GM18498 (cell line): ENCODE measurements around the gene KIRREL1.

Experiments used
- ATAC-seq: cut with Tn5 transposase; IDR thresholded peaks from one replicate; pipeline ENCODE4 v1.9.1; 2021; ENCODE audit warnings: mild to moderate bottlenecking, moderate library complexity; ENCODE audit not compliant: unreplicated experiment

The KIRREL1 gene

DNA sequence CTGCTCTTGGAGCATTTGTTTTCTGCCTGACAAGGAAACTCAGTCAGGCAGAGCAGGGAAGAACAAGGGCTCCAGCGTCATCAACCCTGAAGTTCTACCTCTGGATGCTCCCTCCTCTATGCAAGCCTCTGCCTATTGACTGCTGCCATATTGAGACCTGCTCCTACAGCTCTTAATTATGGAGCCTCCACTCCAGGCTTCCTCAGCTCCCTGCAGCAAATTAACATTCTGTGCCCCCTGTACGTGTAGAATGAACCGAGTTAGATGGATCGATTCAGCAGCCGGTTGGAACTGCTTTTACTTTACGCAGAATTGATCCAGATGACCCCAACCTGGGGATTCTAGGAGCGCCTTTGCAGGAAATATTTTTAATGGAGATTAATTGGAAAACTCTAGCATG lies 68.7 kb downstream of the KIRREL1 start:
- ATAC-seq: no peak

DNA sequence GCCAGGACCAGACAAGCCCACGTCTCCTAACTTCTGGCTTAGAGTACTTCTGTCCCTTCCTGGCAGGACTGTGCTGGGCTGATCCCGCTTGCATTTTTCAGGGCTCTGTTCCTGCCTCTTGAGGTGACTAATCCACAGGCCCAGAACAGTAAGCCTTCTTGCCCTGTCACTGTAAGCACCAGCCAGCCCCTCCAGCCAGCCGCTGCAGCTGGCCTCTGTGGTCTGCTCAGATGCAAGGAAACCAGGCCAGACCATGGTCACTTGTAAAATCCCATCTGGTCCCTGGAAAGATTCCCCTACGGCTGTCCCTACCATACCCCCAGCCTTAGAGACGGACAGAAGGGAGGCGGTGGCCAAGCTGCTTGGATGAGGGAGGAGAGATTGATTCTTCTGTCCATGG lies 74.2 kb downstream of the KIRREL1 start:
- no peak for ATAC-seq

DNA sequence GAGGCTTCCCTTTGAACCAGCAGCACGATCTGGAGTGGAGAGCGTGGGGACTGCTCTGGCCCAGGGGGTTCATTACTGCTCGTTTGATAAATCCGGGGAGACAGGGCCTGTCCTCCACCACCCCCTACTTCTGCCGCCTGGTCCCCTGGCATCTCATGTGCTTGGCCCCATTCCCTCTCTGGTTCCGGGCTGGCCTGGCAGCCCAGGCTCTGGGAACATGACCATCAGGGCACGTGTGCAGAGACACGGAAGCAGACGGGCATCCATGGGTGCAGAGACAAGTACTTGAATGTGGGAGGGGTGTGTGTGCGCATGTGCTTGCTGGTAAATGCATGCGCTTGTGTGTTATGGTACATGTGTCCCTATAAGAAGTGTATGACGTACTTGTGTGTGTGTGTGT lies 75.5 kb downstream of the KIRREL1 start:
- ATAC-seq: no peak

DNA sequence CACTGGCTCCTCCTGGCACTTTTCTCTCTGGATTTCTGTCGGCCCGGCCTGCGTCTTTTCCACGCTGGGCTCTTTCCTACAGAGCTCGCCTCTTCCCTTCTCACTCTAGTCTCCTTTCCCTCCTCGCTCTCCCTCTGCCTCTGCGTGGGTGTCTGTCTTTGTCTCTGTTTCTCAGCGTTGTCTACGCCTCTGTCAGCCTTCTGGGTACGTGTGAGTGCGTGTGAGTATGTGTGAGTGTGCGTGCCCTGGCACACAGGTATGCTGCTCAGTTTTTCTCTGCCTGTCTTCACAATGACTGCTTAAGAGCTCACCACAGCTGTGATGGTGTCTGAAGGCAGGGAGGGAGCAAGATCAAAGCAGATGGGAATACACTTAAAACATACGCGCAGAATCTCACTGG lies 77.7 kb downstream of the KIRREL1 start:
- no peak for ATAC-seq

DNA sequence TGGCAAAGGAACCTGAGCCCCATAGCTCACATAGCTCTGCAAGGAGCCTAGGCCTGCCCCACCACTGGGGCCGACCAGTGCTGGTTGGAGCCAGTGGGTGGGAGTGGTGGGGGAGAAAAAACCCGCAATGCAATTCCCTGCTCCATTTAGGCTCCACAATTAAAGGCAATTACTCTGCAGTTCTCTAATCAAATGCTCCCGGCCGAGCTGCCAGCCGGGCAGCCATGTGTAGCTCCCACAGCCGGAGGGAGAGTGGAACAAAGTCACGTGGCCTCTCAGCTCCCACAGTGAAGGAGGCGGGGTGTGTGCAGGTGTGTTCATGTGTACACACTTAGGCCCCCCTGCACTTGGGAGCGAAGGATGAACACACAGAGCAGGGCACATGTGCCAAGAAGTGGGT lies 81.6 kb downstream of the KIRREL1 start:
- ATAC-seq: no peak

DNA sequence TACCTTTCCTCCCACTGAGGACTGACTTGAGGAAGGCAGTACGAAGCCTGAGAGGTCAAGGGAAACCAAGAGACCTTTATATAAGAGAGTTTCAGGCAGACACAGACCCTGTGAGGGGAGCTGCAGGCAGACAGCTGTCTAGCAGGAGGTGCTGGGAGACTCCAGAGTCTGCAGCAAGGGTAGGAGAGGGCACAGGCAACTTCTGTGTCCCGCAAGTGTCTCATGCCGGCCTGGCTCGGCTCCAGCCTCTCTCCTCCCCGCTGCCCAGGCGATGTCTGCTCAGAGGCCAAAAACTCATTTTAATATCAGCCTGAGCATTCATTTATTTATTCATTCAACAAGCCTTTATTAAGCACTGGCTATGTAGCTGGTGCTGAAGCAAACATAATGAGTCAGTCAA lies 83.0 kb downstream of the KIRREL1 start:
- ATAC-seq: no peak

DNA sequence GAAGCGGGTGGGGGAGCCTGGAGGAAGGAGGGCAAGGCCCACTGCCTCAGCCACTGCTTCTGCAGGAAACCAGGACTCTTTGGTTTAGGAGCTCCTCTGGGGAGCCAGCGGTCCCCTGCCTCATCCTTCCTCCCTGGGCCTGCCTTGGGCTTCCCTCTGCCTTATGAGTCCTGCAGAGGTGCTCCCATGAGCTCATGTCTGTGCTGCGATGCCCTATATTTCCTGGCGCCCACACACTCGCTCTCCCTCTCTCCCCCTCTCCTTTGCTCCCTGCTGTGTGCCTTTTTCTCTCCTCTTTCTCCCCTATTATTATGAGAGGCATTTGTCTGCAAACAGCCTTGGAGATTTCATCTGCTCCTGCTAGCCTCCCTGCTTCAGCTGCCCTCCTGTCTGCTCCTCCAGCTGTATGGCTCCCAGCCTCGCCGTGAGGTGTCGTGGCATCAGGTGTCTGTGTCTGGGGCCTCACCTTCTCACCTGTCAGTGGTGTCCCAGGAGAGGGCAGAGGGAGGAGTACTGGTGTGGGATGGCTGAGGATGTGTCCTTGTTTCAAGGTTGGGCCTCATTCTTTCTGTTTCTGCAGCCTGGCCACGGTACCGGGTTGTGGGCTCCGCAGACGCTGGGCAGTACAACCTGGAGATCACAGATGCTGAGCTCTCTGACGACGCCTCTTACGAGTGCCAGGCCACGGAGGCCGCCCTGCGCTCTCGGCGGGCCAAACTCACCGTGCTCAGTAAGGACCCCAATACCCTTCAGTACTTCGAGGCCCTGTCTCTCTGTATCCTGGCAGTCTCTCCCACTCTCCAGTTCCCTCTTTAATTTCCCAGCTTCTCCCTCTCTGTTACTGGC lies 84.2 kb downstream of the KIRREL1 start:
- no peak for ATAC-seq

DNA sequence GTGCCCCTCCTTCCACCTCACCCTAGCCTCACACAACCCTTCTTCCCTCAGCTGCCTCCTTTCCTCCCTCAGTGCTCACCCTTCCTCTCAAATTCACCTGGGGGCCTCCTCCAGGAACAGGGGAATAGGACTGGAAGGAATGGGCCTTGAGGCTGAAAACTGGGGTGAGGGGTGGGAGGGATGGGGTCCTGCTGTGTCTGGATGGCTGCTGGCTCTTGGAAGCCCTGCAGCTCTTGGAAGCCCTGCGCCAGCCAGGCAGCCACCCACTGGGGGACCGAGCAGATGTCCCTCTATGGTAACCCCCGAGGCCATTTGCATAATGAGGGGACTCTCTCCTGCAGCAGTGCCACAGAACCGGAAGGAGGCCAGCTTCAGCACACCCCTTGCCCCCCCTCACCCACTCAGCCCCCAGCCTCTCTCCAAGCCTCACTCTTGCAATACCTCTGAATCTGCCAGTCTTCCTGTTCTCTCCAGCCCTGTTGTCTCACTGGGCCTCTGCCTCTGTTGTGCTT lies 85.2 kb downstream of the KIRREL1 start:
- ATAC-seq: no peak

DNA sequence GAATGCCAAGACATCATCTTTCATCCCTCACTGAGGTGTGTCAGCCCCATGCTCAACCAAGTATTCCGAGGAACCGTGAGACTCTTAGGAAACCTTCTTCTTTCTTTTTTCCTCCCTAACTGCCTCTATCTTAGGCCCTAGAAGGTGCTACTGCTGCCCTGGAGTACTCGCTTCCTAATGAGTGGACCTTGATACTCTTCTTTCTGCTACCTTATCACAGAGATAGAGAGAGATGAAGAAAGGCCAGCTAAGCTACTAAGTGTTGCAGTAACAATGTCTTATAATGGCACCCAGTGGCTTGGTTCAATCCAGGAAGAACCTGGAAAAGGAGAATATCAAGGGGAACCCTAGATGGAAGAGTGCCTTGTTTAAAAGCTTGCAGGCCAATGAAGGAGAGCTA lies 86.6 kb downstream of the KIRREL1 start:
- no peak for ATAC-seq

DNA sequence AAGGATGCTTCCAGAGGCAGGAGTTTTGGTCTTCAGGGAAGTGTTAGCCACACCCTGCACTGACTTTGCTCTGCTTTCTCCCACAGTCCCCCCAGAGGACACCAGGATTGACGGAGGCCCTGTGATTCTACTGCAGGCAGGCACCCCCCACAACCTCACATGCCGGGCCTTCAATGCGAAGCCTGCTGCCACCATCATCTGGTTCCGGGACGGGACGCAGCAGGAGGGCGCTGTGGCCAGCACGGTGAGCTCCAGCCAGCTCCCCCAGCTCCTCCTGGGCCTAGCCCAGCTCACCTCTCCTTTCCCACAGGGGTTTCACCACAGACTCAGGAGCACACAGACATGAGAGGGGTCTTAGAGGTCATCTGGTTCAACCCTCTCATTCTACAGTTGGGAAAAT lies 90.9 kb downstream of the KIRREL1 start:
- no peak for ATAC-seq

DNA sequence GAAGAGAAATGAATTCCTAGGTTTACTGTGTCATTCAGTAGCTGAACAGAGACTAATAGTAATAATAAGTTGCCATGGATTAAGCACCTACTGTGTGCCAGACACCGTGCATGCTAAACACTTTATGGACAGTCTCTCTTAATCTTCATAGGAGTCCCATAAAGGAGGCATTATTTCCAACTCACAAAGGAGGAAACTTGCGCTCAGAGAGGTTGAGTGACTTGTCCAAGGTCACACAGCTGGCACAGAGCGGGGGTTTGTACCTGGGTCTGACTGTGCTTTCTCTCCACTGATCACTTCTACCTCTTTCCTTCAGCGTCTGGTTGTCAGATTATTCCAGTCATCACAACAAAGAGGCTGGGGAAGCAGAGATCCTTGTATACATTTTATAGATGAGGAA lies 91.3 kb downstream of the KIRREL1 start:
- no peak for ATAC-seq

DNA sequence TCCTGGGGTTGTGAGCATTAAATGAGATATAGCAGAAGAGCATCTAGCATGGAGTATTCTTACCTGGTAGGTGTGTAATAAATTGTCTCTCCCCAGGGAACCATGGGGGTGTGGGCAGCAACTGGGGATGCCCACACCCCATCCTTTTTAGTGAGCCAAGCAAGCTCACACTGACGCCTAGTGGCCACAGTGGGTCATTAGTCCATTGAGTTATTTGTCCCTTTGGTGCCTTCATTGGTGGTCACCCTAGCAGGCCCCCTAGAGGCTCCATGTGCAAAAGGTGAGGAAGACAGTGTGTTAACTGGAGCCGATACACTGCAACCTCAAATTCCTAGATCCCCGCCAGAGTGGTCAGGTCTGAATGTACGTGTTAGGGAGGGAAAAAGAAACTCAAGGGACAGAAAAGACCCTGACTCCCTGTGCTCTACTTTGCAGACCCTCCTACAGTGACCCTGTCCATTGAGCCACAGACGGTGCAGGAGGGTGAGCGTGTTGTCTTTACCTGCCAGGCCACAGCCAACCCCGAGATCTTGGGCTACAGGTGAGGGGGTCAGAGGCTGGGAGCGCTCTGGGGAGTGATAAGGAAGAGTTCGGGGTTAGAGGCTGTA lies 94.0 kb downstream of the KIRREL1 start:
- ATAC-seq: peak; percentile 52

DNA sequence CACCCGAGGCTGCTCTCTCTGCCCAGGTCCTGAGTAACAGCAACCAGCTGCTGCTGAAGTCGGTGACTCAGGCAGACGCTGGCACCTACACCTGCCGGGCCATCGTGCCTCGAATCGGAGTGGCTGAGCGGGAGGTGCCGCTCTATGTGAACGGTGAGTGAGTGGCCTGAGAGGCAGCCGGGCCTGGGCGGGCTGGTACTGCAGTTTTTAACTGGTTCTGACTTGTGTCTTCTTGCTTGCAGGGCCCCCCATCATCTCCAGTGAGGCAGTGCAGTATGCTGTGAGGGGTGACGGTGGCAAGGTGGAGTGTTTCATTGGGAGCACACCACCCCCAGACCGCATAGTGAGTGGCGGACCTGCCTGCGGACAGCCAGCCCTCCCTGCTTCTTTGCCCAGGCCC lies 96.0 kb downstream of the KIRREL1 start:
- no peak for ATAC-seq

DNA sequence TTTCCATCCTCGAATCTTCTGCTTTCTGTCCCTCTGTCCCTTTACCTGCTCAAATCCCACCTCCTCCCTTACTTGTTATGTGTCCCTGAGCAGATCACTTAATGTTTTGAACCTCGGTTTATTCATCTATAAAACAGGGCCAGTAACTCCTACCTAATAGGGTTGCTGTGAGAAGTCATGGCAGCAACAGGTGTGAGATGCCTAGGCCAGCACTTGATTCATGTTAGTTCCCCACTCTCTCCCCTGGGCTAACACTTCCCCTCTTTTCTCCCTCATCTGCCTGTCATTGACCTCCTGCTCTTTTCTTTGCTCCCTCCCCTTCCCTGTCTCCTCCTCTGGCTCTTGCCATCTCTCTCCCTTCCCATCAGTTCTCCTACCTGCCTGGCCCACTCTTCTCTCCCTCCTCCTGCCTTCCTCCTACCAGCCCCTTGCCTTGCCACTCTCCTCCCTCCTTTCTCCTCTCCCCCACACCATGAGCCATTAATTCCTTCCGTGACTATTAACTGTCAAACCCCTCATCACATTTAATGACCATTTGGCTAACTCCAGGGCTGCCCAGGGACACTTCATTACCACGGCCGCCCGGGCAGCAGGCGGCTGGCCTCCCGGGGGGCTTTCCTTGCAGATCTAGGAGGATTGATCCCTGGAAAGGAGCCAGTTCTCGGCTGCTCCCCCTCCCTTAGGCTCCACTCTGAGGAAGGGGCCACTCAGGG lies 96.6 kb downstream of the KIRREL1 start:
- no peak for ATAC-seq

DNA sequence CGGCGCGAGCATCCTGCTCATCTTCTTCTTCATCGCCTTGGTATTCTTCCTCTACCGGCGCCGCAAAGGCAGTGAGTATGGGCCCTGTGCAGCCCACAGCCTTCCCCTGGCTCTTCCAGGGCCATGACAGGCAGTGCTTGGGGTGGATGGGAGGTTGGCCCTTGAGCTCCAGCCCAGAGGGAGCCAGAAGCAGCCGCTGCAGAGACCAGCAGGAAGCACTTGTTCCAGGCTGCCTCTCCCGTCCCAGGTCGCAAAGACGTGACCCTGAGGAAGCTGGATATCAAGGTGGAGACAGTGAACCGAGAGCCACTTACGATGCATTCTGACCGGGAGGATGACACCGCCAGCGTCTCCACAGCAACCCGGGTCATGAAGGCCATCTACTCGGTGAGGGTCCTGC lies 99.9 kb downstream of the KIRREL1 start:
- ATAC-seq: no peak

DNA sequence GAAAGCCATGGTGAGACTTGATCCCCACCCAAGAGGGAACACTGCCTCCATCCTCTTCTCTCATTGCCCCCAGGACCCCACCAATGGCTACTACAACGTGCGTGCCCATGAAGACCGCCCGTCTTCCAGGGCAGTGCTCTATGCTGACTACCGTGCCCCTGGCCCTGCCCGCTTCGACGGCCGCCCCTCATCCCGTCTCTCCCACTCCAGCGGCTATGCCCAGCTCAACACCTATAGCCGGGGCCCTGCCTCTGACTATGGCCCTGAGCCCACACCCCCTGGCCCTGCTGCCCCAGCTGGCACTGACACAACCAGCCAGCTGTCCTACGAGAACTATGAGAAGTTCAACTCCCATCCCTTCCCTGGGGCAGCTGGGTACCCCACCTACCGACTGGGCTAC lies 101.1 kb downstream of the KIRREL1 start:
- ATAC-seq: no peak

DNA sequence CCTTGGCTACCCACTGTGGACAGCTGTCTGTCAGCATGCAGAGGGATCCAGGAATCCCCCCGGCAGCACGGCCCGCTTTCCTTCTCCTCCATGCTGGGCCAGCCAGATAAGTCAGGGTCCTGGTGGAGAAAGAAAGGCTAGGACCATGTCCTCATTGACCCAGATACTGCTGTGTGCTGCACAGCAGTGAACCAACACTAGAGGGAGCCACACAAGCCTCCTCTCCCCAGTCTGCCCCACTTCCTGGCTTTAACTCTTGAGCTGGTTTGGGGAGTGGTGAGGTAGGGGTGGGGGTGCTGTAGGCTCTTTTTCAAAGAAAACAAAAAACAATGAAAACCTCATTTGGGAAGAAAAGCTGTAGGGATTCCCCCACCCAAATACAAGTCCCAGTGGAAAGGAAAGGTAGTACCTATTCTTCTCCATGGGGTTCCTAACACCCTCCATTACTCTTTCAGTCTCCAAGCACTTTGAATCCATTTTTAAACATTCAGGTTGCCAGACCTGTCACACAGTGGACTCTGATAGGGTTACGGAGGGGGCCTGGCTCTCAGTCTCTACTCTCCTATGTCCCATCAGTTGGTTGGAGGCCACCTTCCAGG lies 102.4 kb downstream of the KIRREL1 start:
- no peak for ATAC-seq

DNA sequence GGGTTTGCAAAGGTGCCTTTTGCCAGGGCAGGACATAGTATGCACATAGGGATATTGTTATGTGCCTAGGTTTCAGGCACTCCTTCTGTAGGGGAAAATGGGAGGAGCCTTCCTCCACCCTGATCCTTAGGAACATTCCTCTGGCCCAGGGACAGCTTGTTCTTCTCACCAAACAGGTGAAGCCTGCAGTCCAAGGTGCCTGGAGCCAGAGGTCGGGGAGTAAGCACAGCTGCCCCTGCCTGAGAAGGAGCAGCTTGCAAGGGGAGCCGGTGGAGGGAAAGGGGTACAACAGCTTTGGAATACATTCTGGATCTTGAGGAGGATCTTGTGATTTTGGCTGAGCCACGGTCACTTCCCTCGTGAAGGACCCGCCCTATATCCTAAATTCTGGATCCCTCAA lies 104.8 kb downstream of the KIRREL1 start:
- no peak for ATAC-seq

DNA sequence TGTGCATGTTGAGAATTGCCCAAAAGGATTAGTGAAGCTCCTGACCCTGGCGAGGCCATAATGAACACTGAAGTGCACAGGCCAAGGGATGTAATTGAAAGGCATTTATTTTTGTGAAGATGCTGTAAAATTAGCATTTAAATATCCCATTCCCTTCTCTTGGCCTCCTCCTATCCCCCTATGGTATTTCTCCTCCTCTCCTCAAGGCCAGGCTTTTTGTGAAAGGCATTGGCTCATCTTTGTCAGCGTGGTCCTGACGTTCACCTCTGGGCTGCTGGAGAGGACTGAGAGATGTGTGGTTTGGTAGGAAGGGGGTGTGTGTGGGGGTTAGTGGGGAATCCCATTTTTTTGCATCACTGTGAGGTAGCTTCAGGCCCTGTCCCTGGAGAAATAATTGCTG lies 105.7 kb downstream of the KIRREL1 start:
- no peak for ATAC-seq

DNA sequence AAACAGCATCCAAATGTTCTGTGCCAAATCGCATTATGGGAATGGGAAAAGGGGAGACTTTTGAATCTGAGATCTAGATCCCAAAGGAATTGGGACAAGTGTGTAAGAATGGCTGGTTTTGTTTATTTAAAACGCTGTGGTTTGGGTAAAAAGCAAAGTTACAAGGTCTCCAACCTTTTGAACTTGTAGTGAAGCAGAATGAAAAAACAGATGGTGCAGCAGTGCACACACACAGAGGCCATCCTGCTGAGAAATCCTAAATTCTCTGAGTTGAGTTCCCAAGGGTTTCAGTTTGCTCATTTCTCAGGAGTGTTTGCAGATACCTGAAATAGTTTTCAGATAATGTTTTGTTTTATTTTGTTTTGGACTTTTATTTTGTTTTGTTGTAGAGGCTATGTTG lies 107.1 kb downstream of the KIRREL1 start:
- ATAC-seq: no peak

DNA sequence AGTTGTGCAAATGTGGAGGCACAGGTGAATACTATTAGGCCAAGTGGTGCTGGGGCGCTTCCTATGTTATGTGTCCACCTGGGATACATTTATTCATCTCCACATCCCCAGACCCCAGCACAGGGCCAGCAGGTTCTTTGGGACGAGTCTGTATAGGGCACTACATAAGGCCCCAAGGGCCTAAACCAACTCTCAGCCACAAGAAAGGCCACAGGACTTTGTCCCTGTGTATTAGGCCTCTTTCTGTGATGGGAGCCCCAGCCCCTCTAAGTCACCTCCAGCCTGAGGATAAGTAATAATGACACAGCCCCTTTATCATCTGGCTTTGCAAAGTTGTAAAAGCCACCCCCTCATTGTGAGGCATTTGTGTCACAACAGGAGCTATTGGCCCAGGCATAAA lies 108.0 kb downstream of the KIRREL1 start:
- ATAC-seq: no peak
